ENCODE results near the gene C10orf90.

C10orf90 gene

DNA sequence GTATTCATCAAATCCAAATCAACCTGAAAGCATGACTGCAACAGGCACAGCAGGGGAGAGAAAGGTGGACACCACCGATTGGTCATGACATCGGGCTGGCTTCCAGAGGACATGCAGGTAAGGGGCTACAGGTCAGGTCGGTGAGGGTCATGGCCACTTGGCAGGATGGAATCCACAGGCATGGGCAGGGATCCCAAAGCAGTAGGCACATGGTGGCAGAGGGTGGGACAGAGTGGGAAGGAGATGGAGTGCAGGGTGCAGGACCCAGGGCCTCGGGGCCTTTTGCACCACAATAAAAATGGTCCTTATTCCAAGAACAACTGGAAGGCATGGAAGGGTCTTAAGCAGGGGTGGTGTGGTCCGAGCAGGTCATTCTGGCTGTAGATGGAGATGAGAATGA lies 33.0 kb downstream of the C10orf90 start:
- TF ChIP-seq FOXP2 (optimal IDR thresholded peaks at IDR 0.05; ENCODE audit: borderline replicate concordance, extremely low read depth, extremely low read length, insufficient read depth) (no peak), SIN3A (IDR thresholded peaks at IDR 0.05; ENCODE audit: borderline replicate concordance, insufficient read depth, low read length) (no peak), POLR2AphosphoS5 (IDR thresholded peaks at IDR 0.05; ENCODE audit: low read depth, low read length) (no peak), TAF1 (IDR thresholded peaks at IDR 0.05; ENCODE audit: borderline replicate concordance, insufficient read depth, low read length) (no peak)
- TF ChIP-seq, protein P1, sequence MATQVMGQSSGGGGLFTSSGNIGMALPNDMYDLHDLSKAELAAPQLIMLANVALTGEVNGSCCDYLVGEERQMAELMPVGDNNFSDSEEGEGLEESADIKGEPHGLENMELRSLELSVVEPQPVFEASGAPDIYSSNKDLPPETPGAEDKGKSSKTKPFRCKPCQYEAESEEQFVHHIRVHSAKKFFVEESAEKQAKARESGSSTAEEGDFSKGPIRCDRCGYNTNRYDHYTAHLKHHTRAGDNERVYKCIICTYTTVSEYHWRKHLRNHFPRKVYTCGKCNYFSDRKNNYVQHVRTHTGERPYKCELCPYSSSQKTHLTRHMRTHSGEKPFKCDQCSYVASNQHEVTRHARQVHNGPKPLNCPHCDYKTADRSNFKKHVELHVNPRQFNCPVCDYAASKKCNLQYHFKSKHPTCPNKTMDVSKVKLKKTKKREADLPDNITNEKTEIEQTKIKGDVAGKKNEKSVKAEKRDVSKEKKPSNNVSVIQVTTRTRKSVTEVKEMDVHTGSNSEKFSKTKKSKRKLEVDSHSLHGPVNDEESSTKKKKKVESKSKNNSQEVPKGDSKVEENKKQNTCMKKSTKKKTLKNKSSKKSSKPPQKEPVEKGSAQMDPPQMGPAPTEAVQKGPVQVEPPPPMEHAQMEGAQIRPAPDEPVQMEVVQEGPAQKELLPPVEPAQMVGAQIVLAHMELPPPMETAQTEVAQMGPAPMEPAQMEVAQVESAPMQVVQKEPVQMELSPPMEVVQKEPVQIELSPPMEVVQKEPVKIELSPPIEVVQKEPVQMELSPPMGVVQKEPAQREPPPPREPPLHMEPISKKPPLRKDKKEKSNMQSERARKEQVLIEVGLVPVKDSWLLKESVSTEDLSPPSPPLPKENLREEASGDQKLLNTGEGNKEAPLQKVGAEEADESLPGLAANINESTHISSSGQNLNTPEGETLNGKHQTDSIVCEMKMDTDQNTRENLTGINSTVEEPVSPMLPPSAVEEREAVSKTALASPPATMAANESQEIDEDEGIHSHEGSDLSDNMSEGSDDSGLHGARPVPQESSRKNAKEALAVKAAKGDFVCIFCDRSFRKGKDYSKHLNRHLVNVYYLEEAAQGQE (IDR thresholded peaks at IDR 0.05; ENCODE audit: insufficient read depth in 1 of 2, low read depth in 2 of 2, low read length in 2 of 2): no peak

DNA sequence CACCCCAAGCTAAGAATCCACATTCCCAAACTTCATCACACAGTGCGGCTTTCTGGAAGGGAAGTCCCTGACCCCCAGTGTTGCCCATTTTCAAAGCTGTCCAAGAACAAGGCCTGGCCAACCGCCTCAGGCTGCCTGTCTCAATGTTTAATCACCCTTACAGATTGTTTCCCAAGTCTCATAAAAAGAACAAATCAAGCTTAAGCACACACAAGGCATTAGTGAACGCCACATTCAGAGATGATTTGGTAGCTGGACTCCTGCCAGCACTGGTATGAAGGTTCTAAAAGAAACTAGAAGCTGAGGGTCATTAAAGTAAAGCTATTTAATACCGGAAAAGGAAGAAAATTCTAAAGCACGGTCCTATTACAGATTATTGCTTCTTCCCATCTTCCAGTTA lies 35.6 kb downstream of the C10orf90 start:
- TF ChIP-seq TAF1 (IDR thresholded peaks at IDR 0.05; ENCODE audit: borderline replicate concordance, insufficient read depth, low read length): no peak
- TF ChIP-seq SIN3A (IDR thresholded peaks at IDR 0.05; ENCODE audit: borderline replicate concordance, insufficient read depth, low read length): no peak

DNA sequence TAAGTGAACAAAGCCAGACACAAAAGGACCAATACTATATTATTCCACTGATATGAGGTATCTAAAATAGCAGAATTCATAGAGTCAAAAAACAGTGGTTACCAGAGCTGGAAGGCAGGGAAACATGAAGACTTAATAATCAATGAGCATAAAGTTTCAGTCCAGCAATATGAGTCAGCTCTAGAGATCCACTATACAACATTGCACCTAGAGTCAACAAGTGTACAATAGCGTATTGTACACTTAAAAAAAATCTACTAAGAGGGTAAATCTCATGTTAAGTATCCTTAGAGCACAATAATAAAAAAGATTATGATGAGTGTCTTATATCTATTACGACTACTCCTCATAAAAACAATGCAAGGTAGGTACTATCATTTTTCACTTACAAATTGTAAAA lies 36.1 kb downstream of the C10orf90 start:
- no peak for TF ChIP-seq FOXP2 (optimal IDR thresholded peaks at IDR 0.05; ENCODE audit: borderline replicate concordance, extremely low read depth, extremely low read length, insufficient read depth)

DNA sequence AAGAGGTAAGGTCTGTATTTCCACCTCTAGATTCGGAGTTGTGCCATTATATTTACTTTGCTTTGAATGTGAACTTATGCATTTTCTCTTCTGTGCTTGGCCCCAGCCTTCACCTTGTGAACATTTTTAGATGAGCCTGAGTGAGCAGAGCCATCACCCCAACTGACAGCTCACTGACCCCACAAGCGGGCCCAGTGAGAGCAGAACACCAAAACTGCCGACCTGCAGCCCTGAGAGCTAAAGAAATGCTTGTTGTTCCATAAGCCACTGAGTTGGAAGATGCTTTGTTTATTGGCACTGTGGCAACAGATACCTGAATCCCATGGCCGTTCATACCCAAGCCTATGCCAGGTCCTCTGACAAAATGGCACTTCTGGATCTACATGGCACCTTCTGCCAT lies 37.8 kb downstream of the C10orf90 start:
- TF ChIP-seq, protein P1 (IDR thresholded peaks at IDR 0.05; ENCODE audit: insufficient read depth in 1 of 2, low read depth in 2 of 2, low read length in 2 of 2): no peak
- TF ChIP-seq SIN3A (IDR thresholded peaks at IDR 0.05; ENCODE audit: borderline replicate concordance, insufficient read depth, low read length) (no peak), POLR2AphosphoS5 (IDR thresholded peaks at IDR 0.05; ENCODE audit: low read depth, low read length) (no peak)

DNA sequence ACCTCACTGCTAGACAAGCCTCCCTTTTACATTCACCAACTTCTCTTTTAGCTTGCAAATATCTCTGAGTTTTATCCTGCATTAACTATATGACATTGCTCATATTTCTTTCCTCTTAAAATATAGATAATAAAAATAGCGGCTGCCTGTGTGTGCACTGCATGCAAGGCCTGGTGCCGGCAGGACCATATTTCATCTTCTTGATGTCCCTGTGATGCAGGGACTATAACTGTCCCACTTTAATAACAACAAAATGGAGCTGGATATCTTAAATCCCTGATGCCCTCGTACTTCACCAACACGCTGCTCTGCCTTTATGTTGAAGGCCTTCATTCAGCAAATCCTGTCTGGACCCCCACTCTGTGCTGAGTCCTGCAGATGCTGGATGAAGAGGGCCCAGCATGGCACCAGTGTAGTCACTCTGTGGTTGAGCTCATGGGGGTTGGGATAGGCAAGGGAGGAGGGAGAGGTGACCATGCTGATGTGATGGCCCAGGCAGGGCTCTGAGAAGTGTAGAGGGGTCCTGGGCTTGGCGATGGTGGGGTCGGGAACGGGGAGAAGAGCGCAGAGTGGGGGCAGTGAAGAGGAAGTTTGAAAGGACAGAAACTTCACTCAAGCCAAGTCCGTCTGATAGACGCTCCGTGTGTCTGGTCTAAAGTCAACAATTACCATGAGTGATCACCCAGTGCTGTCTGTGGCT lies 40.4 kb downstream of the C10orf90 start:
- TF ChIP-seq, protein P1 (IDR thresholded peaks at IDR 0.05; ENCODE audit: insufficient read depth in 1 of 2, low read depth in 2 of 2, low read length in 2 of 2): no peak
- TF ChIP-seq TAF1 (IDR thresholded peaks at IDR 0.05; ENCODE audit: borderline replicate concordance, insufficient read depth, low read length) (no peak), FOXP2 (optimal IDR thresholded peaks at IDR 0.05; ENCODE audit: borderline replicate concordance, extremely low read depth, extremely low read length, insufficient read depth) (no peak), POLR2AphosphoS5 (IDR thresholded peaks at IDR 0.05; ENCODE audit: low read depth, low read length) (no peak), SIN3A (IDR thresholded peaks at IDR 0.05; ENCODE audit: borderline replicate concordance, insufficient read depth, low read length) (no peak)

DNA sequence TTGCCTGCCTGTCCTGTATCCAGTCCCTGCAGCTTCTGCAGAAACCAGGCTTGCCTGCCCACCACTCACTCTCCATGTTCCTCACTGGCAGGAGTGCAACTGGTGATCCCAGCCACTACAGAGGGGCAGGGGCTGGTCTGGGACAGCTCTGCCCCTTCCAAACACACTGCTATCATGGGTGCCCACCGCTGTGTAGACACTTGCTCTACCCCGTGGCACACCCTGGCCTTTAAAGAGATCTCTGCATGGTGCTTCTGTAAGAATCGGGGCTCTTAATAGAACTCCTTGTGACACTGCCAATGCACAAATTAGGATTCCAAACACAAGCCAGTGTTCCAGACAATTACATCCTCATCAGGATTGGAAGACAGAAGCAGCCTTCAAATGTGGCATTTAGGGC lies 41.7 kb downstream of the C10orf90 start:
- TF ChIP-seq, protein P1 (IDR thresholded peaks at IDR 0.05; ENCODE audit: insufficient read depth in 1 of 2, low read depth in 2 of 2, low read length in 2 of 2): no peak
- no peak for TF ChIP-seq TAF1 (IDR thresholded peaks at IDR 0.05; ENCODE audit: borderline replicate concordance, insufficient read depth, low read length)
- no peak for TF ChIP-seq SIN3A (IDR thresholded peaks at IDR 0.05; ENCODE audit: borderline replicate concordance, insufficient read depth, low read length)
- TF ChIP-seq FOXP2 (optimal IDR thresholded peaks at IDR 0.05; ENCODE audit: borderline replicate concordance, extremely low read depth, extremely low read length, insufficient read depth): no peak
- TF ChIP-seq POLR2AphosphoS5 (IDR thresholded peaks at IDR 0.05; ENCODE audit: low read depth, low read length): no peak
